Kidney tubule cell (primary cell): Measurements from ENCODE around the gene WDR43.
"Not testable (repeated sequence)": the region's sequence is repeated elsewhere in the genome, so short reads cannot be mapped to it uniquely, and the experiment has no call there.

Source experiments
- DNase-seq: peaks from one replicate; pipeline ENCODE4 v3.0.0-alpha.2; 2018; ENCODE audit warnings: low spot score

Gene WDR43

GRCh38 chr2:28970464-28971160, 76.1 kb downstream of the WDR43 start:
- DNase-seq: no peak

GRCh38 chr2:28972778-28973335, 78.4 kb downstream of the WDR43 start:
- DNase-seq: no peak

- DNase-seq: no peak
These were observed 79.8 kb downstream of the WDR43 start for GRCh38 chr2:28974252-28974651.

- no peak for DNase-seq
These were observed 81.2 kb downstream of the WDR43 start for GRCh38 chr2:28975671-28976070.

GRCh38 chr2:28976584-28976983, 82.1 kb downstream of the WDR43 start:
- peak; percentile 90 for DNase-seq

GRCh38 chr2:28977176-28977875, 82.9 kb downstream of the WDR43 start:
- DNase-seq: no peak

- not testable (repeated sequence) for DNase-seq
These were observed 83.5 kb downstream of the WDR43 start for GRCh38 chr2:28978001-28978400.

GRCh38 chr2:28978606-28979005, 84.1 kb downstream of the WDR43 start:
- no peak for DNase-seq

GRCh38 chr2:28979041-28979440, 84.6 kb downstream of the WDR43 start:
- DNase-seq: peak; percentile 51

GRCh38 chr2:28979576-28980366, 85.3 kb downstream of the WDR43 start:
- peak; percentile 6 for DNase-seq

- DNase-seq: no peak
These were observed 86.0 kb downstream of the WDR43 start for GRCh38 chr2:28980368-28981015.

- no peak for DNase-seq
These were observed 86.6 kb downstream of the WDR43 start, which contains the start of gene TOGARAM2 for GRCh38 chr2:28981016-28981441. TOGARAM2 (plus strand) TSS chr2:28981298; CDS start chr2:28994835, 13,537 bp downstream.

GRCh38 chr2:28981620-28982376, 87.3 kb downstream of the WDR43 start:
- DNase-seq: no peak

- no peak for DNase-seq
These were observed 88.0 kb downstream of the WDR43 start for GRCh38 chr2:28982381-28982950.

- peak; percentile 3 for DNase-seq
These were observed 92.0 kb downstream of the WDR43 start for GRCh38 chr2:28986429-28986828.

- no peak for DNase-seq
These were observed 95.5 kb downstream of the WDR43 start for GRCh38 chr2:28989973-28990372.

- DNase-seq: no peak
These were observed 96.0 kb downstream of the WDR43 start for GRCh38 chr2:28990445-28990844.

- DNase-seq: no peak
These were observed 96.6 kb downstream of the WDR43 start for GRCh38 chr2:28991021-28991420.

GRCh38 chr2:28991460-28991859, 97.0 kb downstream of the WDR43 start:
- no peak for DNase-seq

- no peak for DNase-seq
These were observed 98.9 kb downstream of the WDR43 start for GRCh38 chr2:28993206-28993960.
